ENCODE measurements around the gene FTO.
A peak's percentile ranks its signal among the peaks of the same experiment; 100 is the strongest.

FTO gene

GRCh38 chr16:54185045-54185444, 481.1 kb downstream of the FTO start:
- no peak for DNase-seq (ENCODE audit: low read depth, low spot score)
- Histone ChIP-seq H3K4me3 (ENCODE audit: low read length) (no peak overlapping the region), H3K36me3 (ENCODE audit: control insufficient read depth, insufficient read depth, low read length) (no peaks in the 10 kb centered on the region), H3K27ac (ENCODE audit: low read length) (no peak overlapping the region), H3K4me1 (ENCODE audit: control insufficient read depth, insufficient read depth, low read length) (no peaks in the 10 kb centered on the region), H3K9me3 (ENCODE audit: control insufficient read depth, insufficient read depth, low read length) (no peaks in the 10 kb centered on the region), H3K27me3 (ENCODE audit: control insufficient read depth, insufficient read depth, low read length) (no peaks in the 10 kb centered on the region)
- no CpG with 5 or more reads among the region's 2 CpGs for WGBS (ENCODE audit: insufficient coverage, insufficient read length)

GRCh38 chr16:54191163-54191562, 487.2 kb downstream of the FTO start:
- no peaks in the 10 kb centered on the region for H3K36me3 ChIP-seq (ENCODE audit: control insufficient read depth, insufficient read depth, low read length)
- H3K4me1 ChIP-seq (ENCODE audit: control insufficient read depth, insufficient read depth, low read length), result 0 out of 2 replicates have a peak, but pooled peaks cover 3% of the 10 kb centered on the region
- H3K27ac ChIP-seq (ENCODE audit: low read length), result no peak overlapping the region
- H3K9me3 ChIP-seq (ENCODE audit: control insufficient read depth, insufficient read depth, low read length), result no peaks in the 10 kb centered on the region
- no peak for DNase-seq (ENCODE audit: low read depth, low spot score)
- no CpG with 5 or more reads among the region's 2 CpGs for WGBS (ENCODE audit: insufficient coverage, insufficient read length)
- H3K27me3 ChIP-seq (ENCODE audit: control insufficient read depth, insufficient read depth, low read length), result no peaks in the 10 kb centered on the region
- H3K4me3 ChIP-seq (ENCODE audit: low read length), result no peak overlapping the region

- no peaks in the 10 kb centered on the region for H3K36me3 ChIP-seq (ENCODE audit: control insufficient read depth, insufficient read depth, low read length)
- no peak overlapping the region for H3K4me3 ChIP-seq (ENCODE audit: low read length)
- H3K4me1 ChIP-seq (ENCODE audit: control insufficient read depth, insufficient read depth, low read length), result 0 out of 2 replicates have a peak, but pooled peaks cover 3% of the 10 kb centered on the region
- no peak for DNase-seq (ENCODE audit: low read depth, low spot score)
- H3K27me3 ChIP-seq (ENCODE audit: control insufficient read depth, insufficient read depth, low read length), result no peaks in the 10 kb centered on the region
- WGBS (ENCODE audit: insufficient coverage, insufficient read length), result no CpG with 5 or more reads among the region's 3 CpGs
- no peak overlapping the region for H3K27ac ChIP-seq (ENCODE audit: low read length)
- no peaks in the 10 kb centered on the region for H3K9me3 ChIP-seq (ENCODE audit: control insufficient read depth, insufficient read depth, low read length)
These were observed 487.6 kb downstream of the FTO start for GRCh38 chr16:54191592-54191991.

- no peak overlapping the region for H3K27ac ChIP-seq (ENCODE audit: low read length)
- H3K27me3 ChIP-seq (ENCODE audit: control insufficient read depth, insufficient read depth, low read length), result no peaks in the 10 kb centered on the region
- WGBS (ENCODE audit: insufficient coverage, insufficient read length), result no CpG with 5 or more reads among the region's 9 CpGs
- no peaks in the 10 kb centered on the region for H3K36me3 ChIP-seq (ENCODE audit: control insufficient read depth, insufficient read depth, low read length)
- no peak overlapping the region for H3K4me3 ChIP-seq (ENCODE audit: low read length)
- DNase-seq (ENCODE audit: low read depth, low spot score), result no peak
- 0 out of 2 replicates have a peak, but pooled peaks cover 3% of the 10 kb centered on the region for H3K4me1 ChIP-seq (ENCODE audit: control insufficient read depth, insufficient read depth, low read length)
- H3K9me3 ChIP-seq (ENCODE audit: control insufficient read depth, insufficient read depth, low read length), result no peaks in the 10 kb centered on the region
These were observed 489.2 kb downstream of the FTO start for GRCh38 chr16:54193013-54193664.

- WGBS (ENCODE audit: insufficient coverage, insufficient read length), result no CpG with 5 or more reads among the region's 25 CpGs
- H3K36me3 ChIP-seq (ENCODE audit: control insufficient read depth, insufficient read depth, low read length), result no peaks in the 10 kb centered on the region
- no peaks in the 10 kb centered on the region for H3K27me3 ChIP-seq (ENCODE audit: control insufficient read depth, insufficient read depth, low read length)
- H3K9me3 ChIP-seq (ENCODE audit: control insufficient read depth, insufficient read depth, low read length), result no peaks in the 10 kb centered on the region
- H3K4me3 ChIP-seq (ENCODE audit: low read length), result peak overlapping the region; percentile 40; the same call in 1 of the 2 replicates
- peak; percentile 70 for DNase-seq (ENCODE audit: low read depth, low spot score)
- 0 out of 2 replicates have a peak, but pooled peaks cover 3% of the 10 kb centered on the region for H3K4me1 ChIP-seq (ENCODE audit: control insufficient read depth, insufficient read depth, low read length)
- H3K27ac ChIP-seq (ENCODE audit: low read length), result no peak overlapping the region
These were observed 489.8 kb downstream of the FTO start for GRCh38 chr16:54193665-54194333.

GRCh38 chr16:54194334-54194743, 490.4 kb downstream of the FTO start:
- Histone ChIP-seq H3K4me1 (ENCODE audit: control insufficient read depth, insufficient read depth, low read length) (0 out of 2 replicates have a peak, but pooled peaks cover 3% of the 10 kb centered on the region), H3K4me3 (ENCODE audit: low read length) (peak overlapping the region; percentile 40; the same call in 1 of the 2 replicates), H3K27ac (ENCODE audit: low read length) (no peak overlapping the region), H3K27me3 (ENCODE audit: control insufficient read depth, insufficient read depth, low read length) (no peaks in the 10 kb centered on the region), H3K36me3 (ENCODE audit: control insufficient read depth, insufficient read depth, low read length) (no peaks in the 10 kb centered on the region), H3K9me3 (ENCODE audit: control insufficient read depth, insufficient read depth, low read length) (no peaks in the 10 kb centered on the region)
- WGBS (ENCODE audit: insufficient coverage, insufficient read length), result no CpG with 5 or more reads among the region's 24 CpGs
- no peak for DNase-seq (ENCODE audit: low read depth, low spot score)

GRCh38 chr16:54197758-54198157, 493.8 kb downstream of the FTO start:
- no peak for DNase-seq (ENCODE audit: low read depth, low spot score)
- H3K36me3 ChIP-seq (ENCODE audit: control insufficient read depth, insufficient read depth, low read length), result no peaks in the 10 kb centered on the region
- no peak overlapping the region for H3K27ac ChIP-seq (ENCODE audit: low read length)
- H3K4me1 ChIP-seq (ENCODE audit: control insufficient read depth, insufficient read depth, low read length), result 0 out of 2 replicates have a peak, but pooled peaks cover 3% of the 10 kb centered on the region
- no peaks in the 10 kb centered on the region for H3K27me3 ChIP-seq (ENCODE audit: control insufficient read depth, insufficient read depth, low read length)
- H3K4me3 ChIP-seq (ENCODE audit: low read length), result no peak overlapping the region
- no peaks in the 10 kb centered on the region for H3K9me3 ChIP-seq (ENCODE audit: control insufficient read depth, insufficient read depth, low read length)
- no CpG with 5 or more reads among the region's 5 CpGs for WGBS (ENCODE audit: insufficient coverage, insufficient read length)

GRCh38 chr16:54199487-54200160, 495.7 kb downstream of the FTO start:
- DNase-seq (ENCODE audit: low read depth, low spot score), result no peak
- whole genome bisulfite sequencing (ENCODE audit: insufficient coverage, insufficient read length), result no CpG with 5 or more reads among the region's 19 CpGs
- no peaks in the 10 kb centered on the region for H3K27me3 ChIP-seq (ENCODE audit: control insufficient read depth, insufficient read depth, low read length)
- H3K4me1 ChIP-seq (ENCODE audit: control insufficient read depth, insufficient read depth, low read length), result 0 out of 2 replicates have a peak, but pooled peaks cover 2% of the 10 kb centered on the region
- no peak overlapping the region for H3K4me3 ChIP-seq (ENCODE audit: low read length)
- no peaks in the 10 kb centered on the region for H3K9me3 ChIP-seq (ENCODE audit: control insufficient read depth, insufficient read depth, low read length)
- no peak overlapping the region for H3K27ac ChIP-seq (ENCODE audit: low read length)
- H3K36me3 ChIP-seq (ENCODE audit: control insufficient read depth, insufficient read depth, low read length), result no peaks in the 10 kb centered on the region

GRCh38 chr16:54200161-54200534, 496.2 kb downstream of the FTO start:
- Histone ChIP-seq H3K9me3 (ENCODE audit: control insufficient read depth, insufficient read depth, low read length) (no peaks in the 10 kb centered on the region), H3K27ac (ENCODE audit: low read length) (no peak overlapping the region), H3K27me3 (ENCODE audit: control insufficient read depth, insufficient read depth, low read length) (no peaks in the 10 kb centered on the region), H3K4me1 (ENCODE audit: control insufficient read depth, insufficient read depth, low read length) (no peaks in the 10 kb centered on the region), H3K36me3 (ENCODE audit: control insufficient read depth, insufficient read depth, low read length) (no peaks in the 10 kb centered on the region), H3K4me3 (ENCODE audit: low read length) (no peak overlapping the region)
- no peak for DNase-seq (ENCODE audit: low read depth, low spot score)
- WGBS (ENCODE audit: insufficient coverage, insufficient read length), result no CpG with 5 or more reads among the region's 3 CpGs

GRCh38 chr16:54200720-54201119, 496.8 kb downstream of the FTO start:
- Histone ChIP-seq H3K27ac (ENCODE audit: low read length) (no peak overlapping the region), H3K4me3 (ENCODE audit: low read length) (no peak overlapping the region), H3K27me3 (ENCODE audit: control insufficient read depth, insufficient read depth, low read length) (no peaks in the 10 kb centered on the region), H3K4me1 (ENCODE audit: control insufficient read depth, insufficient read depth, low read length) (no peaks in the 10 kb centered on the region), H3K36me3 (ENCODE audit: control insufficient read depth, insufficient read depth, low read length) (no peaks in the 10 kb centered on the region), H3K9me3 (ENCODE audit: control insufficient read depth, insufficient read depth, low read length) (no peaks in the 10 kb centered on the region)
- WGBS (ENCODE audit: insufficient coverage, insufficient read length), result no CpG with 5 or more reads among the region's 1 CpG
- DNase-seq (ENCODE audit: low read depth, low spot score), result no peak

Measured in iPS DF 6.9 (cell line).